Testis (tissue), 2 donors: ENCODE measurements around the gene TBC1D22A.

ENCODE experiments used
- POLR2A ChIP-seq: fragments of 450-650 bp; IDR thresholded peaks from one replicate; pipeline ENCODE4 v1.6.1; 2017; ENCODE audit warnings: antibody characterized with exemption, mild to moderate bottlenecking, moderate library complexity
- TF ChIP-seq, protein P1 (sequence below), 3 experiments: fragments of 450-650 bp in 2 of 3; fragments of 200-600 bp in 1 of 3; sonication (generic) in 1 of 3; IDR thresholded peaks; one replicate each; pipeline ENCODE4 v1.5.1; 2016 to 2019; ENCODE audit warnings: antibody characterized with exemption in 3 of 3, mild to moderate bottlenecking in 2 of 3, moderate library complexity in 1 of 3

DNA sequence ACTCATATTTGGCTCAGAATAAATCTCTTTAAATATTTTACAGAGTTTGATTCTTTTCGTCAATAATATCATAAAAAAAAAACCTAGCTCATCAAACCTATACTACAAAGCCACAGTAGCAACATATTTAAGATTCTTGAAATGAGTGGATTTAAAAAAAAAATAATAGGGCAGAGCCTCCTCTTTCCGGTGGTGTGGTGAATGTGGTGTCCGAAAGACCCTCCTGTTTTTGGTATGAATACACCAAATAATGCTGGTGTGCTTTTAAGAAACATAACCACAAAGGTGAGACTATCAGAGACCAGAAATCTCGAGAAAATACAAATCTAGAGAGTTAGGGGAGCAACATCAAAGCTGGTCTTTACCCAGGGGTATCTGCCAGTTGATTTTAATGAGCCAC lies 342.6 kb downstream of the TBC1D22A start:
- TF ChIP-seq, protein P1, sequence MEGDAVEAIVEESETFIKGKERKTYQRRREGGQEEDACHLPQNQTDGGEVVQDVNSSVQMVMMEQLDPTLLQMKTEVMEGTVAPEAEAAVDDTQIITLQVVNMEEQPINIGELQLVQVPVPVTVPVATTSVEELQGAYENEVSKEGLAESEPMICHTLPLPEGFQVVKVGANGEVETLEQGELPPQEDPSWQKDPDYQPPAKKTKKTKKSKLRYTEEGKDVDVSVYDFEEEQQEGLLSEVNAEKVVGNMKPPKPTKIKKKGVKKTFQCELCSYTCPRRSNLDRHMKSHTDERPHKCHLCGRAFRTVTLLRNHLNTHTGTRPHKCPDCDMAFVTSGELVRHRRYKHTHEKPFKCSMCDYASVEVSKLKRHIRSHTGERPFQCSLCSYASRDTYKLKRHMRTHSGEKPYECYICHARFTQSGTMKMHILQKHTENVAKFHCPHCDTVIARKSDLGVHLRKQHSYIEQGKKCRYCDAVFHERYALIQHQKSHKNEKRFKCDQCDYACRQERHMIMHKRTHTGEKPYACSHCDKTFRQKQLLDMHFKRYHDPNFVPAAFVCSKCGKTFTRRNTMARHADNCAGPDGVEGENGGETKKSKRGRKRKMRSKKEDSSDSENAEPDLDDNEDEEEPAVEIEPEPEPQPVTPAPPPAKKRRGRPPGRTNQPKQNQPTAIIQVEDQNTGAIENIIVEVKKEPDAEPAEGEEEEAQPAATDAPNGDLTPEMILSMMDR (IDR thresholded peaks at IDR 0.05): no peak
- TF ChIP-seq POLR2A: no peak
